Fibroblast of pulmonary artery (primary cell): ENCODE measurements around the gene RELN.

Experiments
- DNase-seq: peaks from one replicate; pipeline ENCODE4 v3.0.0-alpha.2; 2010; ENCODE audit warnings: low read depth
- H3K4me3 ChIP-seq: replicated peaks from 2 replicates; pipeline ENCODE4 v1.5.1; 2011; ENCODE audit warnings: low read depth, mild to moderate bottlenecking, control low read depth, low read length, moderate library complexity
- CTCF ChIP-seq: IDR thresholded peaks from 2 replicates; pipeline ENCODE4 v1.5.1; 2011; ENCODE audit warnings: mild to moderate bottlenecking, control low read depth, low read length, inconsistent platforms; ENCODE audit errors: missing control alignments

RELN gene

GRCh38 chr7:103813970-103814369 is 175.5 kb downstream of the RELN start:
- H3K4me3 ChIP-seq, result no peak overlapping the region
- no peak for DNase-seq
- no peak for TF ChIP-seq CTCF

DNA sequence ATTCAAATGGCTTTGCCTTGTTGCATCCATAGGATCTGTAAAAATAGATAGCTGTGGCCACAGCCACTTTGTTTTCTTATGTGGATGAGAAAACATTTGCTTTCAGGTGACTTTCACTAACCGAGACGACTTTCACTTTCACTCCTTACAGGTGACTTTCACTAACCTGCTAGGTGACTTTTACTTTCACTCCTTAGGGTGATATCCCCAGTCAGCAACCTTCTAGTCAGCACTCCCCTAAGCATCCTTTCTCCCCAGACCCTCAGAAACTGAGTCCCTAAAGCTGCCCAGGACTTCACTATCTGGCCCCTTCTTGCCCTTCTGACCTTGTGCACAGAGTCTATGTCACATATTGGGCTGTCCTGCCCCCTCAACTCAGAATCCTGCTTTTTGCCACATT is 177.5 kb downstream of the RELN start:
- H3K4me3 ChIP-seq, result no peak overlapping the region
- TF ChIP-seq CTCF, result no peak
- no peak for DNase-seq

DNA sequence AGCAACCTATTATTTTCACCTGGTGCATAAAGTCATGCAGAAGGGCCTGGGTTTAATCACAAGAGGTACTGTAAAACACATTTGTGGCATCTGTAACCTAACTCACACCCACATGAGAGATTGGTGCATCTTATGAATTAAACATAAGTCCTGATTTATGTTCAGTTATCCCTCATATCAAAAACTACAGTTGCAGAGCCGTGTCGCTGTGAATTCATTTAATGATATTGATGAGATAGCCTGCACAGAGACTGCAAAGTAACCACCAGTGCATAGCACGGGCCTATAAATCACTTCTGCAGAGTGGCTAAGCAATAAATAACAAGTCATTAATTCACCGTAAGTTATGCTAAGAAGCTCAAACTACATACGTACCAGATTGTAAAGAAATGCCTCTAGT is 178.2 kb downstream of the RELN start:
- DNase-seq, result no peak
- no peak overlapping the region for H3K4me3 ChIP-seq
- TF ChIP-seq CTCF, result no peak

GRCh38 chr7:103810112-103810744 is 179.2 kb downstream of the RELN start:
- no peak for DNase-seq
- H3K4me3 ChIP-seq, result no peak overlapping the region
- TF ChIP-seq CTCF, result no peak

GRCh38 chr7:103809229-103809994 is 180.0 kb downstream of the RELN start:
- TF ChIP-seq CTCF, result no peak
- DNase-seq, result no peak
- H3K4me3 ChIP-seq, result no peak overlapping the region

GRCh38 chr7:103805346-103805745 is 184.1 kb downstream of the RELN start:
- TF ChIP-seq CTCF, result no peak
- no peak overlapping the region for H3K4me3 ChIP-seq
- no peak for DNase-seq

DNA sequence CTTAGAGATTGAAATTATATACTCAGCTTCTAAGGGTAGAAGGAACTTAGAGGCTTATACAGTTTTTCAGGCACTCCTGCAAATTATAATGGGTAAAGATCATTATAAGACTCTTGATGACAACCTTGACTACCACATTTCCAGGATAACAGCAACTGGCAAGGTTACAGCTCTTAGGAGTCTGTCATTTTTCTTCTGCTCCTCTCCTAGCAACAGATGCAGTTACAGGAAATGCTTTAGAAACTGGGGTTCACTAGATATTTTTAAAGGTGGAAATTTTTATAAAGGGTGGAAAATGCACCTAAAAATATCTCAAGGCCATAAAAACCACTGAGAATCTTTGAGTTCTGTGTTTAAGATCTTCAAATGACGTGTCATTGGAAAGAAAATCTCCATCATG is 185.8 kb downstream of the RELN start:
- no peak for TF ChIP-seq CTCF
- DNase-seq, result no peak
- no peak overlapping the region for H3K4me3 ChIP-seq
